Melanocyte of skin (primary cell): ENCODE data around the gene FN1. TPM values are rescaled to one million over a fixed set of nuclear protein-coding genes. Genes with fewer than 3 reads are reported as not detected.

Experiments used
- total RNA-seq, 2 donors: library from RNA; depleted of rRNA; stranded (reverse); fragments of >200 nt; gene quantifications; 2 replicates each; pipeline ENCODE4 v1.2.3, GENCODE V29; 2012

FN1 gene
- 100 to 1,000 TPM; 138 to 330 TPM for total RNA-seq

GRCh38 chr2:215435870-215436704, at the start of gene FN1:
Gene FN1, minus strand, starts transcription at chr2:215436068. Its CDS starts 266 bp downstream, at chr2:215435802.

GRCh38 chr2:215311625-215312396, 124.1 kb downstream of the FN1 start, which contains the start of gene ATIC:
Gene ATIC, plus strand, starts transcription at chr2:215312059. Its CDS starts 84 bp downstream, at chr2:215312143.

Other genes with a start within 250 kb of the FN1 start
- gene ATIC, start 124.0 kb downstream of the FN1 start, total RNA-seq = 10 to 100 TPM; 20.0 to 43.6 TPM